NCI-H526 treated with DMSO at 0.1 percent for 48 hours (cell line): ENCODE data around the gene SPON1.
"Not testable (repeated sequence)": the region's sequence is repeated elsewhere in the genome, so short reads cannot be mapped to it uniquely, and the experiment has no call there.

Source experiments
- DNase-seq: peaks from one replicate; lab custom pipeline; 2025; lab: John Stamatoyannopoulos, UW

SPON1 gene

DNA sequence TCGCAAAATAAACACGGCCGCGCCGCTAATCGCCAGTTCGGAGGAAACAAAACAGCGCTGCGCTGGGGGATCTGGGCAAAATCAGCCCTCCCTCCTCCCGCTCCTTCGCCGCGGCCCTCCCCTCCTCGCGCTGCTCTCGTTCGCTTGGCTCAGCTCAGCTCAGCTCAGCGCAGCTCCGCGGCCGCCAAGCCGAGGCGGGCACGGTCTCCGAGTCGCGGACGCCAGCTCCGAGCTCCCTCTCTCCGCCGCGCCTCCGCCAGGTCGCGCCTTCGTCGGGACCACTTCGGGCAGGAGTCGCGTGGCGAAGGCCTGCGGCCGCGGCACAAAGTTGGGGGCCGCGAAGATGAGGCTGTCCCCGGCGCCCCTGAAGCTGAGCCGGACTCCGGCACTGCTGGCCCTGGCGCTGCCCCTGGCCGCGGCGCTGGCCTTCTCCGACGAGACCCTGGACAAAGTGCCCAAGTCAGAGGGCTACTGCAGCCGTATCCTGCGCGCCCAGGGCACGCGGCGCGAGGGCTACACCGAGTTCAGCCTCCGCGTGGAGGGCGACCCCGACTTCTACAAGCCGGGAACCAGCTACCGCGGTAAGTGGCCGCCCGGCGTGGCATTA, at the start of gene SPON1:
TSS of gene SPON1 (plus strand) at position 162 of the 607 bp plus-strand sequence. CDS start at position 344, 182 bp downstream.
- peak; percentile 33 for DNase-seq

DNA sequence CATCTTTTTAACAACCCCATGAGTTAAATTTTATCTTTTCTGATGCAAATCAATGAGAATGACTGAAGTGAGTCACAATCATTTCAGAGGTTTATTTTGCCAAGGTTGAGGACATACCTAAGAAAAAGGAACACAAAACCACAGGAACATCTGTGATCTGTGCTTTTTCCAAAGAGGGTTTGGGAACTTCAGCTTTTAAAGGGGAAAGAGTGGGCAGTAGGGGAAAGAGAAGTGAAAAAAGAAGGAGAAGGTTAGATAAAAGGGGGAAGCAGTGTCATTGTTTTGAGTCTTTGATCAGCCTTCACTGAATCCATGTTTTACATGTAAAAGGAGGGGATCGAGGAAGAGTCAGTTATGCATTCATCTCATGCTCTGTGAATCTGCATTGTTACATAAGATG, 45.3 kb upstream of the SPON1 start:
- no peak for DNase-seq

DNA sequence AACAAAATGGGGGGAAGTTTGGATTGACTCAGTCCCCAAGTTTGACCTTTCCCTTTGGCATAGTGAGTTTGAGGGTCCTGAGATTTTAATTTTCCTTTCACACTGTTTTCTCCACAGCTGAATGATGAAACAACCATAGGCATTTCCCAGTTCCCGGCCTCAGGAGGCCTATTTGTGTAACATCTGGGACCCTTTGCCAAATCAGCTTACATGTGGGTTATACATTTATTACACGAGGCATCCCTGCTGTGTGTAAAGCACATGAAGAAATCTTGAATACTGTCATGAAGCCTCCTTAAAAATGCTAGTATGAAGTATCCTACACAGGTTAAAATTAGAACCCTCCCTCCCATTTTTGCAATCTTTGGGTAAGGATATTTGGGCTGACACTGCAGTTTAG, 44.6 kb upstream of the SPON1 start:
- DNase-seq: no peak

DNA sequence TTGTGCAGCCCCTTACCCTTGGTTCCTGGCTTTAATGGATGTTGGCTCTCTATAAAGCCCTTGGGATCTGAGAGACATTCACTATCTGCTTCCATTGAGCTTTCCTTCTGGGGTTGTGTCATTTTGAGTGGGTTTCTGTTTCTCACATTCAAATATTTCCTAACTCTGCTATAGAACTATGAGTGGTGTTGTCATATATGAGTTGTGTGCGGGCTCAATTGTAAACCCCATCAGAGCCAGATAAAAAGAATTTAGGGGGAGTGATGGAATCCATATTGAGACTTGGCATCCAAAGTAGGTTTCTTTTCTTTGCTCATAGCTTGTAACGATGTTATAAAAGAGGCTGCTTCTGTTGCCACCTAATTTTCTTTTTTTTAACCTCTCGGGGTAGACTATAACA, 41.8 kb upstream of the SPON1 start:
- DNase-seq: no peak

DNA sequence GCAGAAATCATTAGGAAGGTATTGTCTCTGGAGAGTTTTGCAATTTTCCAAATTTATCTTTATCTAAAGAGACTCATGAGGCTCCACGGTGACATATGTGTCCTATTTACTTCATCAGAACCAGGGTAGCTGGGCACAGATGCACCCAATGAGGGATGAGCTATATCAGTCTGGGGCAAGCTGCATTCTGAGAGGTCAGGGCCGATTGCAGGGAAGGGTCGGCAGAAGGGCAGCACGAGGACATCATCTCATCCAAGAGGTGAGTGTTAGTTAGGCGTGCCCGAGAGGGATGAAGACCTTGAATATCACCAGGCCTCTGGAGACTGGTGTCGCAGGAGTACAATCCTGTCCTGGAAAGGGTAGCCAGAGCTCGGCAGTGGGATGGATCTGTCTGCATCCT, 41.0 kb upstream of the SPON1 start:
- DNase-seq: no peak

DNA sequence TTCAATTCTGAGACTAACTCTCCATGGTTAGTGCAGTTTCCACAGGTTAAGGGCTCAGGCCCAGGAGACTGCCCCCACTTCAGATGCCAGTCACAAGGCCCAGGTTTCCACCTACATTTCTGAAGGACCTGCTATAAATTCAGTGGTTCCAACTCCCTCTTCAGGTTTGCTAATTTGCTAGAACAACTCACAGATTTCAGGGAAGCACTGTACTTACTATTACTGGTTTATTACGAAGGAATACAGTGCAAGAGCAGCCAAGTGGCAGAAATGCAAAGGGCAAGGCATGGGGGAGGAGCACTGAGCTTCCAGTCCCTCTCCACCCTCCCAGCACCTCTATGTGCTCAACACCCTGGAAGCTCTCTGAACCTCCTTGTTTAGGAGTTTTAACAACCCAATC, 39.3 kb upstream of the SPON1 start:
- DNase-seq: no peak

DNA sequence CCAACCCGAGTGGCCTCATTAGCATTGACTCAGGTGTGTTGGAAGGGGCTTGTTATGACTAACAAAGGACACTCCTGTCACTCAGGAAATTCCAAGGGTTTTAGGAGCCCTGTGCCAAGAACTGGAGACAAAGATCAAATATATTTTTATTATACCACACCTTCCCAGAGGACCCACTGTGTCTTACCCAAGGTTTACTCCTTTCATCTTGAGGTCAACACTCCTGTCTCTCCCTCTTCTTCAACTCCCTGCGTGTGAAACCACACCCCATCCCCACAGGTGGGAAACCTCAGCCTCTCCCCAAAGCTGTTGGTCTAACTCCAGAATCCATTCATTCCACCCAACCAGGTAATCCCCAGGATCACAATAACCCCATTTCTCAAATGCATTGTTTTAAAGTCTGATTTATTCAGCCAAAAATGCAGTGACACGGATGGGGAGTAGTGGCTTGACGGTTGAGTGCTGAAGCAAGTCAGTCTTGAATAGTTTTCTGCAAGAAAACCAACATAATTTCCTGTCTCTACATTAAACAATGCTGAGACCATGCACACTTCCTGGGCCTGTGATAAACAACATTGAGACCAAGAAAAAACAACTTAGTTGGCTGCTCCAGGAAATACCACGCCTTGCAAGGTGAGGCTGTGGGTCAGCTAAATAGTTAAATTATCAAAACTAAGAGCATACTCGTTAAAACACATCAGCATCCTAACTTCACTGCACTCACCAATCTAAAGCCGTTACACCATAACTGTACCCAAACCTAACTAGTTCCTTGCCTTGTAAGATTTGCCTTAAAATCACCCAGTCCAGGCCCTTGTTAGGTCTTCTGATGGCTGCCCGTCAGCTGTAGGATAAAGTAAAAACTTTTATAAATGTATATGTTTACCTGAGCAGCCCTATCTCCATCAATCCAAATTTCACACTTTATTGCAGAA, 38.5 kb upstream of the SPON1 start:
- DNase-seq: no peak

DNA sequence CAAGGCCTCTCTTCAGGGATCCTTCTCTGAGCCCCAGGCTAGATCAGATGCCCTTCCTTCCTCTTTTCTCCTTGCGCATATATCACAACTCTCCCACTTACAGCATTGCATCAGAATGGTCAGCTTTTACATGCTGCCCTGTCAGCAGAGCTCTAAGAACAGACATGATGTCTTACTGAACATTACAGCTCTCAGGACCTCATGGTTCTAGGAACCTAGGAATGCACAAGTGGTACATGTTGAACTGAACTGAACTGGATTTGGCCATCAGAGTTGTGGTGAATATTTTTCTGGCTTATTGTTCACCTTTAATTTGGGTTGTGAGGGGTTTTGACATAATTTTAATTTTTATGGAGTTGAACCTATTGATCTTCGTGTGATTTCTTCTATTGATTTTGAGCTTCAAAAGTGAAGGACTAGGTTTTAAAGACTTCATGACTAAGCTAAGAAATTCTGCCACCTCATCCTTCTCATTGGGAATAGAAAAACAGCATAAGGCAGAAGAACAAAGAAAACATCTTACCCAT, 37.7 kb upstream of the SPON1 start:
- DNase-seq: no peak

DNA sequence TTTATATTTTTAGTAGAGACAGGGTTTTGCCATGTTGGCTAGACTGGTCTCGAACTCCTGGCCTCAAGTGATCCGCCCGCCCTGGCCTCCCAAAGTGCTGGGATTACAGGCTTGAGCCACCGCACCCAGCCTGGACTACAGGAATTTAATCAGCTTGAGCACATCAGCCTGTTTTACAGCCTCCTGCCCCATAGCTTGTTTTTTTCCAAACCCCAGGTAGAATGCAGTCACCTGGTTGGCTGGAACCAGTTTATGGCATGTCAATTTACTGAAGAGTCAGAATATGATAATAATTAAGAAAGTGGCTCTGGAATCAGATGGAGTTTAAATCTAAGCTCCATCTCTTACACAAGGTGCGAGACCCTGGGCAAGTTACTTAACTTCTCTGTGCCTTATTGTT, 36.2 kb upstream of the SPON1 start:
- DNase-seq: not testable (repeated sequence)

DNA sequence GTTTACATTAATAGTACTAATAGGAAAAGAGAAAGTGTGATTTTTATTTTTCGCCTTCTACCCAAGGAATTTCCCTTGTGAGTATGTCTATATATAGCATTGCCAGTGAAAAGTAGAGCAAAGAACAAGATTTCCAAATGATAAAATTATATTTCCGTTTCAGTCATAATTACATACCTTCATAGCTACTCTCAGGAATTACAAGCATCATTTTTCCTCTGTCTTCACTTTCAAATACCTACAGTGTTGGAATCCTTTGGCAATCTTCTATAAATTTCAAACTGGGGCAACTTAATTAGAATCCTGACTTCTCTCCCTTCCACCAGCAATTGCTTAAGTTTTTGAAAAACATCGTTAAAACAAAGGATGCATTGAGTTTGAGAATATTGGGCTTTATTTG, 35.5 kb upstream of the SPON1 start:
- DNase-seq: no peak

DNA sequence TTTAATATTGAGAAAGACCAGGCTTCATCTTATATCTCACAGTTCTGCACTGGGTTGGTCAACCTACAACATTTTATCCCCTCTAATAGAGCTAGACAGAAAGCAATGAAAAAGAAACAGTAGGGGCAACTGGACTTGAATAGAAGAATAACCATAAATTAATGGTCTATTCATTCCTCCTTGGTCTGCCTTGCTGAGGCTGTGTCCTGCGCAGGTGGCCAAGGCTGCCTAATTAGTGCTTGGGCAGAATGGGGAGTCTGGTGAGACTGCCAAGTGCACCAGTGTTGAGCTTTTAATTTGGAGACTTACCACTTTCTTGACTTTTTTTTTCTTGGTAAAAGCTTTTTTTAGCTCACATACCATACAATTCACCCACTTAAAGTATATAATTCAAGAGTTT, 35.0 kb upstream of the SPON1 start:
- DNase-seq: no peak

DNA sequence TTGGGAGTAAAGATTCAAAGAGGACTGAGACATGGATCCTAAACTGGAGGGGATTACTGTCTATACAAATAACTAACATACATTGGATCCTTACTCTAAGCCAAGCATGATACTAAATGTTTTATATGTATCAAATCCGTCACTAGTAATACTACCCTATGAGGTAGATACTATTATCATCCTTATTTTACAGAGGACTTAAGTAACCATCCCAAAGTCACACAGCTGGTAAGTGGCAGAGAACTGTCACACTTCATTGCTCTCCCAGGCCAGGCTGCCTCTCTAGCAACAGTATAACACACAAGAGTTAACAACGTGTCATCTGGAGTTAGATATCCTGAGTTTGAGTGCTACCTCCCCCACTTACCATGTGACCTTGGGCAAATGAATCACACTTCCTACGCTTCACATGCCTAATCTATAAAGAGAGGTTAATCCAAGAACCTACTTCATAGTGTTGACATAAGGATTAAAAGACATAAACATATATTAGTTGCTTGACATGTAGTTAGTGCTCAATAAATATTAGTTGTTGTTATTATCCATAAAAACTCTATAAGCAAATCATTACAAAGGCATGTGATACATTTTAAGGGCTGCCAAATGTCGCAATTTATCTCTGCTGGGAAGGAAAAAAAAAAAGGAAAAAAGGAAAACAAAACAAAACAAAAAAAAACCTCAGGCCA, 33.8 kb upstream of the SPON1 start:
- no peak for DNase-seq

DNA sequence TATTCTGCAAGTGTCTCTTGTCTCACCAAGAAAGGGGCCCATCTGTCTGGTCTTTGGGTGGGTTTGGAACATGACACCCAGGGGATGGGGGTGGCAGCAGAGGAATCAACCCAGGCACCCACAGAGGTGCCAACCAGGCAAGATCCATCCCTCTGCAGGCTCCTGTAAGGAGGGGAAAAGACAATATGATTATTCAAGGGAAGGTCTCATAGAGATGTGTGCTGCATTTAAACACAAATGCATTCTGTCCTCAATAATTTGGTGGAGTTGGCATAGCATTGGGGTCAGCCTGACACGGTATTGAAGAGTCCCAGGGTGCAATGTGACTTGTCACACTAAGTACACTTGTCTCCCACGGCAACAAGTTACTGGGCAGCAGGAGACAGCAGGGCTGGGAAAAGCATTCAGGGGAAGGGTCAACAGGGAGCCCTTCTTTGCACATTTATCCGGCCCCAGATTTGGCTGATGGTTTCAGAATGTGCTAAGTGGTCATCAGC, 33.1 kb upstream of the SPON1 start:
- DNase-seq: no peak

DNA sequence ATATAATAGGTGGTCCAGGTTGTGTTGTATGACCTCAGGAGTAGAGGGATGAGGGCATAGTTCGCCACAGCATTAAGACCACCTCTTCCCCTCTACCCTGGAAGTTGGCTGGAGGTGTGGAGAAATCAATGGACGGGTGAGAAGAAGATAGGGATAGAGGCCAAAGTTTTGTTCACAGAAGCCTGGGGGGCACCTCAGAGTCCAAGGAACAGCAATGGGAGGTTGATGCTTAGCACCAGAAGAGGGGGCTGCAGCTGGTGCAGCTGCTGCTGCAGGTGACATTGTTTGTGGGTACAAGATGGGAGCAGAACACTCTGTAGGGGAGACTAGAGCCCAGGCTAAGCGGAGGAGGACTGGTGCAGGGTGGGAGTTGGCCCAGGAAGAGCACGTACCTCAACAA, 31.2 kb upstream of the SPON1 start:
- no peak for DNase-seq

DNA sequence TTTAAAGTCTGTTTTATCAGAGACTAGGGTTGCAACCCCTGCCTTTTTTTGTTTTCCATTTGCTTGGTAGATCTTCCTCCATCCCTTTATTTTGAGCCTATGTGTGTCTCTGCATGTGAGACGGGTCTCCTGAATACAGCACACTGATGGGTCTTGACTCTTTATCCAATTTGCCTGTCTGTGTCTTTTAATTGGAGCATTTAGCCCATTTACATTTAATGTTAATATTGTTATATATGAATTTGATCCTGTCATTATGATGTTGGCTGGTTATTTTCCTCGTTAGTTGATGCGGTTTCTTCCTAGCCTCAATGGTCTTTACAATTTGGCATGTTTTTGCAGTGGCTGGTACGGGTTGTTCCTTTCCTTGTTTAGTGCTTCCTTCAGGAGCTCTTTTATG, 25.4 kb upstream of the SPON1 start:
- not testable (repeated sequence) for DNase-seq

DNA sequence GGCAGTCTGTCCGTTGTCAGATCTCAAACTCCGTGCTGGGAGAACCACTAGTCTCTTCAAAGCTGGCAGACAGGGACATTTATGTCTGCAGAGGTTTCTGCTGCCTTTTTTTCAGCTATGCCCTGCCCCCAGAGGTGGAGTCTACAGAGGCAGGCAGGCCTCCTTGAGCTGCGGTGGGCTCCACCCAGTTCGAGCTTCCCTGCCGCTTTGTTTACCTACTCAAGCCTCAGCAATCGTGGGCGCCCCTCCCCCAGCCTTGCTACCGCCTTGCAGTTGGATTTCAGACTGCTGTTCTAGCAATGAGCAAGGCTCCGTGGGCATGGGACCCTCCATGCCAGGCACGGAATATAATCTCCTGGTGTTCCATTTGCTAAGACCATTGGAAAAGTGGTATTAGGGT, 23.7 kb upstream of the SPON1 start:
- DNase-seq: not testable (repeated sequence)

DNA sequence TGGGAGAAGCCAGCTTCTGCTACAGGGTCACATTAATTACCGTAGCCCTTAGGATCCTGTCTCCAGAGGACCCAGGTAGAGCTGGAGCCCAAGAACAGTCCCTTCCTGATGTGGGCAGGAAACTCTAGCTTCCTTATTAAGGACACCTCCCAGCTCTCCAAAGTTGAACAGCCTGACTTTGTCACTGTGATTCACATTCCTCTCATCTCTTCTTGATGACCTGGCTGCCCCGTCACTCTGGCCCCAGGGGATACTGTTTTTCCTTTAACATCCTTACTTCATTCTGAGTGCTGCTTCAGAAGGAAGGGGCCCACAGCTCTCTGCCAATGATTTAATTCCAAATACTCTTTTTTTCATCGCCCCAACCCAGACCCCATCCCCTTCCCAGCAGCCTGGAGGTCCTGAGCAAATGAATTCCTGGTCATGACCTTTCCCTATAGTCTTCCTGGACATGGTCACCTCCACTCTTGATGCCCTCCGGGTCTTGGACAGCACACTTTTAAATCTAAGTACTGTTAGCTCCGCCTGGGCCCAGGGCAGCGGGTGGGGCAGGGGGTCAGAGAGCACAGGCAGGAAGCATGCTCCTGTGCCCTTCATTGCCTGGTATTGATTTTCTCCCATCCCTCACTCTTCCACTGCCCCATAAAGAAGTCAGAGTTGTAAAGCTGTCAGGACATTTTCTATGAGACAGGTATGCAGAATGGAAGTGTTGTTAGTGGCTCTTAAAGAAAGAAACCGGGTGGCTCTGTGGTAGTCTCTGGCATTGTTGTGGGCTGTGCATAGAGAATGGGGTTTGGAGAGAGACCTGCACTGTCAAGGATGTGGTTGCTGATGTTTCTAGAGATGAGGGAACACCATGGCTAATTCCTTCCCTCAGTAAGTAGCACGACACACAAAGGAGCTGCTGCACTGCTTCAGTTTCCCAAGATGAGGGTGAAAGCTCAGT, 22.3 kb upstream of the SPON1 start:
- DNase-seq: no peak

DNA sequence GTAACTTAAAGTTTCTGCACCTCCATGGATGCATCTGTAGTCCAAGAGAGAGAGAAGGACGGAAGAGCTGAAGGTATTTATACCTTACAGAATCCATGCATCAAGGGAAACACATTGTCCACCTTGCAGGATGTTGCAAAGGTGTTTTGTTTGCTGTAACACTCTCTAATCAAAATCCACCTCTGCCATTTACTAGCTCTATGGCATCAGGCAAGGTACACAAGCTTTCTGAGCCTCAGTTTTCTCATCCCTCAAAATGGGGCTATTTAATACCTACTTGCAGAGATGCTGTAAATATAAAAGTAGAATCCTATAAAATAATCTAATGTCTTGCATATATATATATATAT, 21.6 kb upstream of the SPON1 start:
- no peak for DNase-seq

DNA sequence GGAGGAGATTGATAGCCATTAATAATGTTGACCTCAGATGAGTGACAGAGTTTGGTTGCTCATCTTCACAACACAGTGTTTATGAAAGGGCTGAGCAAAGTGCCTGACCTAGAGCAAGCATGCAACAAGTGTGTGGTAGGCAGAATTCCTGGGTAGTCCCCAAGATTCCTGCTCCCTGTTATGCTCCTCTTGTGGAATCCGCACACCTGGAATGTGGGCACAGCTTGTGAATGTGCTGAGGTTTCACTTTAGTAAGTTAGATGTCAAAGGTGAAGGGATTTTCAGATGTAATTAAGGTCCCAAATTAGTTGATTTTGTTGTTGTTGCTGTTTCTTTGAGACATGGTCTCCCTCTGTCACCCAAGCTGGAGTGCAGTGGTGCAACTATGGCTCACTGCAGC, 20.7 kb upstream of the SPON1 start:
- no peak for DNase-seq

DNA sequence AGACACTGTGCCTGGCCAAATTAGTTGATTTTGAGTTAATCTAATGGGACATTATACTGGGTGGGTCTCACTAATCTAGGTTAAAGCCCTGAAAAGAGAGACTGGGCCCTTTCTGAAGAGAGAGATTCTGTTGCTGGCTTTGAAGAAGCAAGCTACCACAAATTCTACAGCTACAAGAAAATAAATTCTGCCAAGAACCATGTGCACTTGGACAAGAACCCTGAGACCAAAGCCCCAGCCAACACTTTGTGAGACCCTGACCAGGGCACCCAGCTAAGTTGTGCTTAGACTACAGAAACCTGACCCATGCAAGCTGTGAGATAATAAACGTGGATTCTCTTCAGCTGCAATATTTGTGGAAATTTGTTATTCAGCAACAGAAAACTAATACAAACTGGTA, 20.1 kb upstream of the SPON1 start:
- DNase-seq: no peak

DNA sequence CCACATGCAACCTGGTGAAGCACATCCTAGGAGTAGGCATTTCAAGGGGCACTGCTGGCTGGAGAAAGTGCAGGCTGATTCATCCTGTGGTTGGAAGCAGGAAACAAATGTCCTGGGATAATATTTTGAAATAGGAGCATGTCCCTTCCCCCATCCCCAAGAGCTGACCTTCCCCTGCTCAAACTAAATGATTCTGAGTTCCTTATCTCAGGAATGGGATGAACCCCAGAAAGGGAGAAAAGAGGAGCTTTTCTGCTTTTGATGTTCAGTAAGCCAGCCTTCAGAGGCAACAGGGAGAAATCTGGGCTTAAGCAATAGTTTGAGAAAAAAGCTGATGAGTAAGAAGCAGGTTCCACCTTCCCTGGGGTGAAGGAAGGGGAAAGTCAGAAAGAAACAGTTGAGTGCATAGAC, 19.5 kb upstream of the SPON1 start:
- DNase-seq: no peak

DNA sequence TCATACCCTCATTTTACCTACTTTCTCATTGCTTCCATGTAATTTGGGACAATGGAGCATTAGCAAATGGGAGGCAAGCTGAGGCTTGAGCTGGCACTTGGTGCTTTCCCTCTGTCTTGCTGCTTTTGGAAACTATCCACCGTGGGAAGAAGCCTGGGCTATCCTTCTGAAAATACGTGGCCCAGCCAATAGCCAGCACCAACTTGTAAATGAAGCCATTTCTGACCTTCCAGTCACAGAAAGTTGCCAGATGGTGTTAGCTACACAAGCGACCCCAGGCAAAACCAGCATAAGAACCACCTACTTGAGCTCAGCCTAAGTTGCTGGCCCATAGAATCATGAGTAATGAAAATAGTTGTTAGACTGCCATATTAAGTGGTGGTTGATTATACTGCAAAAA, 18.5 kb upstream of the SPON1 start:
- no peak for DNase-seq
